AG08395 (cell line): ENCODE results near the gene AHR.
"Not testable (repeated sequence)": the region's sequence is repeated elsewhere in the genome, so short reads cannot be mapped to it uniquely, and the experiment has no call there.

ENCODE experiments used
- DNase-seq: peaks from one replicate; pipeline ENCODE4 v3.0.0; 2012; ENCODE audit warnings: mixed read lengths, low spot score

AHR gene

DNA sequence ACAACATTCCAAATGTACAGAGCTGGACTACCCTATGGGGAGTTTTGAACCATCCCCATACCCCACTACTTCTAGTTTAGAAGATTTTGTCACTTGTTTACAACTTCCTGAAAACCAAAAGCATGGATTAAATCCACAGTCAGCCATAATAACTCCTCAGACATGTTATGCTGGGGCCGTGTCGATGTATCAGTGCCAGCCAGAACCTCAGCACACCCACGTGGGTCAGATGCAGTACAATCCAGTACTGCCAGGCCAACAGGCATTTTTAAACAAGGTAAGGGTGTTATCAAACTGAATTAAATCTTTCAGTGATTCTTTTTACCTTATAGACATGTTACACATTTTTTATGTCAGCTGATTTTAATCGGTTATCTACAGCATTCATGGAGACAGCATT is 41.5 kb downstream of the AHR start:
- DNase-seq, result no peak

- DNase-seq, result no peak
Measured at GRCh38 chr7:17340655-17341054, 42.2 kb downstream of the AHR start.

- no peak for DNase-seq
Measured at GRCh38 chr7:17342756-17343155, 44.3 kb downstream of the AHR start.

- DNase-seq, result no peak
Measured at GRCh38 chr7:17347401-17347800, 48.9 kb downstream of the AHR start.

DNA sequence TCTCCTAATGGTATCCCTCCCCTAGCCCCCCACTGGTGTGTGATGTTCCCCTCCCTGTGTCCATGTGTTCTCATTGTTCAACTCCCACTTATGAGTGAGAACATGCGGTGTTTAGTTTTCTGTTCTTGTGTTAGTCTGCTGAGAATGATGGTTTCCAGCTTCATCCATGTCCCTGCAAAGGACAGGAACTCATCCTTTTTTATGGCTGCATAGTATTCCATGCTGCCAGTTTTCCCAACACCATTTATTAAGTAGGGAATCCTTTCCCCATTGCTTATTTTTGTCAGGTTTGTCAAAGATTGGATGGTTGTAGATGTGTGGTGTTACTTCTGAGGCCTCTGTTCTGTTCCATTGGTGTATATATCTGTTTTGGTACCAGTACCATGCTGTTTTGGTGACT is 50.5 kb downstream of the AHR start:
- not testable (repeated sequence) for DNase-seq

DNA sequence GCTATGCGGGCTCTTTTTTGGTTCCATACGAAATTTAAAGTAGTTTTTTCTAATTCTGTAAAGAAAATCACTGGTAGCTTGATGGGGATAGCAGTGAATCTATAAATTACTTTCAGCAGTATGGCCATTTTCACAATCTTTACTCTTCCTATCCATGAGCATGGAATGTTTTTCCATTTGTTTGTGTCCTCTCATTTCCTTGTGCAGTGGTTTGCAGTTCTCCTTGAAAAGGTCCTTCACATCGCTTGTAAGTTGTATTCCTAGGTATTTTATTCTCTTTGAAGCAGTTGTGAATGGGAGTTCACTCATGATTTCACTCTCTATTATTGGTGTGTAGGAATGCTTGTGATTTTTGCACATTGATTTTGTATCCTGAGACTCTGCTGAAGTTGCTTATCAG is 51.9 kb downstream of the AHR start:
- not testable (repeated sequence) for DNase-seq

GRCh38 chr7:17353650-17354419 is 55.4 kb downstream of the AHR start:
- DNase-seq, result not testable (repeated sequence)

DNA sequence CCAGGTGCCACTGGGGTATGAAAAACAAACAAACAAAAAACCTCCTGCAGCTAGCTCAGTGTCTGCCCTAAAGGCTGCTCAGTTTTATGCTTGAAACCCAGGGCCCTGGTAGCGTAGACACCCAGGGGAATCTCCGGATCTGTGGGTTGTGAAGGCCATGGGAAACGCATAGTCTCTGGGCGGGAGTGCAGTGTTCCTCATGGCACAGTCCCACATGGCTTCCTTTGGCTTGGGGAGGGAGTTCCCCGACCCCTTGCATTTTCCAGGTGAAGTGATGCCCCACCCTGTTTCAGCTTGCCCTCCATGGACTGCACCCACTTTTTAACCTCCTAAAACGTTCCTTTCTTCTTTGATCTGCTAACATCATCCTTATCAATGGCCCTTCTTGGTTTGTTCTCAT is 56.0 kb downstream of the AHR start:
- DNase-seq, result no peak

DNA sequence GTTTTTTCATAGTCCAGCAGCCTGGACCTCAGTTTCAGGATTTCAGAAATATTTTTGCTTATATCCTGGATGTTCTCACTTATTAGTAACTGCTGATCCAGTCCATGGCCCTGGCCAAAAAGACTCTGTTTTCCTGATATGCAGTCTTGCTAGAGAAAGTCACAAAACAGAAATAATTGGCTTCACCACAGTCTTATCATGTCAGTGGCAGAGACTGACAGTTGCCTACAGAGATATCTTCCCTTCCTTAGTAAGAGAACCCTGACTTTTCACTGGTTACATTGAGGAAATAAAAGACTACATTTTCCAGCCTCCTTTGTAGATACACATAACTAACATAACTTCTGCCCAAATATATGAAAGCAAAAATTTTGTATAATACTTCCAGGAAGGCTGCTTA is 56.6 kb downstream of the AHR start:
- no peak for DNase-seq

DNA sequence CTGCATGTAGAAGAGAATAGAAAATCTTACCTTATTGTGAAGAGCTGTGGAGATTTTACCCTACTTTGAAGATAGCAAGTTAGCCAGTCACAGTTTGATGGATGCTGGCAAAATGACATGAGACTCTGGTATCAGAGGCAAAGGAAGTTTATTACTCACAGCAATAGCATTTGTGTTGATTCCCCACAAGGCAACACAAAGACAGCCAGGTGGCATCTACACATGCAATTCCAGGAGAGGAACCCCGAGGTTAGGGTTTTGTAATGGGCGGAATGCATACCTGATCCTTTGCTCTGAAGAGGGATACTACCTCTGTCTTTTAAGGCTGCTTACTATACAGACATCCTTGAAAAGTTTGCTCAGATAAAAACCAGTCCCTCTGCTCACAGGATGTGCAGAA is 59.5 kb downstream of the AHR start:
- no peak for DNase-seq

- DNase-seq, result no peak
Measured at GRCh38 chr7:17359610-17360009, 61.2 kb downstream of the AHR start.

DNA sequence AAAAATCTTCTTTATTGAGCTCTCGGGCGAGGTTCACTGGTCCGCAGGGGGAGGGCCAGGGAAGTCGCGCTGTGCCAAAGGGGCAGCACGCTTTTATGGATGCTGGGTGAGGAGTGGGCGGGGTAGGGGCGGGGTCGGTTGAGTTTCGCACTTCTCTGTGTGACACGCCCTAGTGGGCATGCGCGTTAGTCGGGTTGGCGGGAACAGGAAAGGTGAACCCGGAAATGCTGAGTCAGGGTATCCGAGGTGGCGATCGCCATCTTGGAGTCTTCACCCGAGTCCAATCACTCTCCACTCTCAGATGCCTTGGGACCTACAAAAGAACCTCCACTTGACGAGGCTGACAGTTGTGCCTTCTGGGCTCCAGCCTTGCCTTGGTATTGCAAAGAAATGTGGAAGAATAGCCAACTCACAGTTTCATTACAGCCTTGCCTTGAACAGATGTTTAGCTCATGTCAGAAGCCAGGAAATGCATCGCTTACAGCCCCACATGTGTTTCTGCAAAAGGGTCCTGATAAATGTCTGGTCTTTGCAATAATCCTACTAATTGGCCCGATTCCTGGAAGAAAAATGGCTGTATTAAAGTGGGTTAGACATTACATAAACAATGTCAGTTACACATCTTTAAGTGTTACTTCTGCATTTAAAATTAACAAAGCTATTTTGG is 64.1 kb downstream of the AHR start:
- DNase-seq, result no peak

GRCh38 chr7:17364671-17365070 is 66.2 kb downstream of the AHR start:
- no peak for DNase-seq

GRCh38 chr7:17365775-17366174 is 67.3 kb downstream of the AHR start:
- no peak for DNase-seq

DNA sequence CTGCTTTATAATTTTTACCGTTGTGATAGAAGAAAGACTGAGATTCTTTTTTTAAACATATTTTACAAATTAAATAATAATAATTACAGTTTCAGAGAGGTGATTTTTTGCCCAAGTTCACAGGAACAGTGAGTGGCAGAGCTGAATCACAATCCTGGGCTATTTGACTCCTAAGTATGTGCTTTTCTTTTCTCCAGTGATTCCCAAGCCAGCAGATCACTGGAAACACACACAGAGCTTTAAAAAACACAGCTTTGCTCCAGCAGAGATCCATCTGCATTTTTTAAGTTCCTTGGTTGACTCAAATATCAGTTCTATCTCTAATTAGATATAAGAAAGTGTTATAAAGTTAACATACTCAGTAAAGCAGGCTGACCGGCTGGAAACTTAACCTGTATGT is 69.0 kb downstream of the AHR start:
- DNase-seq, result no peak

GRCh38 chr7:17368856-17369524 is 70.5 kb downstream of the AHR start:
- DNase-seq, result no peak

GRCh38 chr7:17369691-17370426 is 71.4 kb downstream of the AHR start:
- DNase-seq, result peak; percentile 81

DNA sequence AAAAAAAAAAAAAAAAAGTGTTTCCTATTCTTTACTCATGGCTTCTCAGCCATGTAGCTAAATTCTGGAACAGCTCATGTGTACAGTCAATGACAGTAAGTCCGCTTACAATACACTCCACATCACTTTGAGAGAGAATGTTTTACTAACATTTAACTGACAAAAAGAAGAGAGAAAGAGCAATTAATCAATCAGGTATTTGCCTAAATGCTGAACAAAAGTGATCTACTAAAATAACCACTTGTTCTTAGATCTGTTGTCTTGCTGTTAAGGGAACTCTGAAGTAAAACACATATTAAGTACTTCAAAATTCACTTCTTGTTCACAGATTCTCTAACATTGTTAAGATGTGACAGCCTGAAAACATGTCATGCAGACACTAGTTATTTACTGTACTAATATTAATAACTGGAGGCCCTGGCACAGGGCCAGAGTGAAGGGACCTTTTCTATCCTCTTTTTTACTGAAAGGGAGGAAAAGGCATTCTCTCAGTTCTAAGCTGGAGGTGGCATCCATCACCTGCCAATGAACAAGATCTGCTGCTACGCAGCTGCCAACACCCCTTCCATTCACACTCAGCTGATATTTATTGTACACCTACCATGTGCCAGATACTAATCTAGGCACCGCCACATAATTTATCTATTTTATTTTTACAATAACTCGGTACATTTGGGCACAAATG is 72.6 kb downstream of the AHR start:
- no peak for DNase-seq

GRCh38 chr7:17371671-17372524 is 73.4 kb downstream of the AHR start:
- DNase-seq, result peak; percentile 82

- DNase-seq, result no peak
Measured at GRCh38 chr7:17374157-17374556, 75.7 kb downstream of the AHR start.

GRCh38 chr7:17374654-17375053 is 76.2 kb downstream of the AHR start:
- DNase-seq, result no peak
